HuH-7 (cell line): ENCODE data around the gene GJC3.
"Not testable (repeated sequence)": the region's sequence is repeated elsewhere in the genome, so short reads cannot be mapped to it uniquely, and the experiment has no call there.

ENCODE experiments used
- DNase-seq: peaks from one replicate; pipeline ENCODE4 v3.0.0; 2011; ENCODE audit warnings: low spot score

Gene GJC3

DNA sequence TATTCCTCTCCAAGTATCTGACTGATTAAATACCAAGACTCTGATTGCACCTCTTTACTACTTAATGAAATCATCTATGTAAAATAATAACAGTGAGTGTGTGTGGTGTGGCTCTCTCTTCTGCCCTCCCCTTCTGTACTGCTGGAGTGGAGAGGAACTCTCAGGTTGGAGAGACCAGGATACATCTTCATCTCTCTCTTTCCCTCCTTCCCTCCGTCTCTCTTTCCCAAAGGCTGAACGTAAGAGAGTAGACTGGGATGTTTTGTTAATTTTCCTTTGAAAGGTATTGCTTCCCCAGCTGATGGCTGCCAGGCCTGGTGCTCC, 272 bp upstream of the GJC3 start:
- no peak for DNase-seq

DNA sequence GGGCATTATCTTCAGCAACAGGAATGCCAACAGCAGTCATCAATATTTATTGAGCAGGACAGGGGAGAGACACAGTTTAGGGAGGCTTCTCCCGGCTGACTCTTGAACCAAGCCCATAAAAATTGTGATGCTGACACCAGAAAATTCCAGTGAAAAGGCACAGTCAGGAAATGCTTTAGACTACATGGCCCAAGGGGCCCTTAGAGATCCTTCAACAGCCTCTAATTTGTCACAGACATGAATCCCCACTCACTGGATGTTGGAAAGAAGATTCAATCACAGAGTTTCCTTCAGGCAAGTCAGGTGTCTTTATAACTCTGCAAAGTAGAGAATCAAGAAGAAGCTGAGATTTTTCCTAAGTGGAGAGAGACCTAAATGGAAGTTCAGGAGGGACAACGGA, 1.2 kb downstream of the GJC3 start:
- DNase-seq = no peak

DNA sequence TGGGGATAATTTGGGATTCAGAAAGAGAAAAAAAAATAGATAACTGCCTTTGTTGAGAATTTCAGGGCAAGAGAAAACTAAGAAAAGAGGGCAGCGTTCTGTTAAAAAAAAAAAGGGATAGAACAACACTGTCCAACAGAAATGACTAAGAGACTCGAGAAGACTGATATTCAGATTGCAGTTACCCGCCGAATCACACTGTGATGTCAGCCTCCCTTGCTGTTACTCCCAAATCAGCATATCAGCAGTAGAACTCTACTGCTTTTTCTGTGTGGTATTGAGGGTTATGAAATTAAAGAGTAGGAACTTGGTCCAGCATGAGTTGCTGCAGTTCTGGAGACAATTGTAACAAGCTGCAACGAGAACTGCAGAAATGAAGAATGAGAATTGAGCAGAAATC, 1.9 kb downstream of the GJC3 start:
- DNase-seq = no peak

DNA sequence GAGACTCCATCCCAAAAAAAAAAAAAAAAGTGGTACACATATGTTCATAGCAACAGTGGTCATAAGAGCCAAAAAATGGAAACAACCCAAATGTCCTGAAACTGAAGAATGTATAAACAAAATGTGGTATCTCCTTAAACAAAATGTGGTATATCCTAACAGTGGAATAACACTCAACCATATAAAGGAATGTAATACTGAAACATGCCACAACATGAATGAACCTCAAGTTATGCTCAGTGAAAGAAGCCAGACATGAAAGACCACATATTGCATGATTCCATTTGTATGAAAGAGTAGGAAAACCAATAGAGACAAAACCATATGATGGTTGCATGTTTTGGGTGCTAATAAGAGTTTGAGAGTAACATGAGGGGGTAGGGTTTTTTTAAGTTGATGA, 3.1 kb downstream of the GJC3 start:
- no peak for DNase-seq

DNA sequence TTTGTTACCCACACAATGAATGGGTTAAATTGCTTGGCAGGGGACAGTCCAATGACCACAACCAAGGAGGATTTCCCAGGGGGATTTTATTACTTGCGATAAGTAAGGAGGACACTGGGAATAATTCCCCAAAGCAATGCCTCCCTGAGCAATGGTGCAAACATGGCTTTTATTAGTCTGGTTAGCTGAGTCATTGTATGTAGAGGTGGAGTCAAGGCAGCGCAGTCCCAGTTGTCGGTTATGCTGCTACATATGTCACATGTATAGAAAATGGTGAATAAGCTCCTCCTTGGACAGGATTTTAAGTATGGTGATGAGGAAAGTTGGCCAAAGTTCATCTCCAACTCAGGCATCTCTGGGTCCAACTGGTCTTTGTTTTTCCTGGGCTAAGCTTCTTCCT, 6.2 kb downstream of the GJC3 start:
- no peak for DNase-seq

DNA sequence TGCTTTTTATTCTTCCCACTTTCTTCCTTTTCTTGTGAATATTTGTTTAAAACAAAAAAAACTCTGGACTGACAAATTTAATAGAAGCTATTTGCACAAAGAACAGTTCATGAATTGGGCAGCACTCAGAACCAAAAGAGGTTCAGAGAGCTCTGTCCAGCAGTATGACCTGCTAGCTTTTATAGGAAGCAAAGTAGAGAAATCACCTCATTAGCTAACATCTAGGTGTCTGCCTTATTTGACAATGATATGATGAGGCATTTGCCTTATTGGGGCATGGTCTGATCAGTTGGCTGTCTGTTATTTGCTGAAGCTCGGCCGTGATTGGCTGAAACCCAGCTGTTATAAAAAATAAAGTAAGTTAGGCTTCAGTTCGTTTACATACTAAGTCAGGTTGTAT, 9.3 kb downstream of the GJC3 start:
- DNase-seq = no peak

DNA sequence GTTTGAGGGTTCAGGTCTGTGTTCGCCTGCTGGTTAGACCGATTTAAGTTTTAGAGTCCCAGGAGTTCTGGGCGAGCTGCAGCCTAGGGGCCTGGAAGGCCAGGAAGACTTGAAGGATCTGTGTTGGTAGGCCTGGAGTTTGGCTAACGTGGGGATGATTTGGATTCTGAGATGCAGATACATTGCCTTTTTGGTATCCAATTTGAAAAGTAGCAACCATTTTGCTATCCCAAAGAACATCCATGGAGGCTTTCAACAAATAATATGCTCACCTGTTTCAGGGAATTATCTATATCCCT, 9.7 kb downstream of the GJC3 start:
- no peak for DNase-seq

DNA sequence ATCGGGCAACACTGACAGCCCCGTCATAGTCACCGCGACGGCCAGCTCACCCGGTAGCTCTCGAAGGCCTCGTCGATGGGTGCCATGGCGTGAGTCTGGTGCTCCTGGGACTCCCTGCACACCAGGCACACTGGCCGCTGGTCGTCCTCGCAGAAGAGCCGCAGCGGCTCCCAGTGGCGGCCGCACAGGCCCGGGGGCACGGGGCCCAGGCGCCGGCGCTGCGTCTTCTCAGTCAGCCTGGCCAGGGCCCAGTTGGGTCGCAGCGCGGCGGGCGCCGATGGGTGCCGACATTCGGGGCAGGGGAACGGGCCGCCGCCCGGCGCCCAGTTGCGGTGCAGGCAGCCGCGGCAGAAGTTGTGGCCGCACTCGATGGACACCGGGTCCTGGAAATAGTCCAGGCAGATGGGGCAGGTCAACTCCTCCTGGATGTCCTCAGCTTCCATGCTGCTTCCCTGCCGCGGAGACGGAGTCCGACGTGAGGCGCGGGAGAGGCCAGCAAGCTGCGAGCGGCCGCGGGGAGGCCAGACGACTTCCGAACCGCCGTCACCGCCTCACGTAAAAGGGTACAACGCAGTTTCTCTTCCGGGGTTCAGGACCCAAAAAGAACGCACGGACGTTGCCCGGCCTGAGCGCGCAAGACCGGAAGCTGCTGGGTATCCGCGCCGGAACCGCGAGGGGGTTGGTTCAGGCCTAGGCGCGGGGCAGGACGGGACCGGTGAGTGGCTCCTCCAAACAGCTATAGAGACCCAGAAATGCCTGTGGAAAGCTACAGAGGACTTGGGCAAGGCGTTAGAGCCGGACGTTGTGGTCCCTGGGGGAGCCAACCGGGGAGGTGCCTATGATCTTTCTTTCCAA, 10.2 kb downstream of the GJC3 start, which contains the start of gene TRIM4:
Gene TRIM4, minus strand, starts transcription at position 572 of the 855 bp plus-strand sequence. Its CDS starts 129 bp downstream, at position 443.
- DNase-seq = peak; percentile 94

DNA sequence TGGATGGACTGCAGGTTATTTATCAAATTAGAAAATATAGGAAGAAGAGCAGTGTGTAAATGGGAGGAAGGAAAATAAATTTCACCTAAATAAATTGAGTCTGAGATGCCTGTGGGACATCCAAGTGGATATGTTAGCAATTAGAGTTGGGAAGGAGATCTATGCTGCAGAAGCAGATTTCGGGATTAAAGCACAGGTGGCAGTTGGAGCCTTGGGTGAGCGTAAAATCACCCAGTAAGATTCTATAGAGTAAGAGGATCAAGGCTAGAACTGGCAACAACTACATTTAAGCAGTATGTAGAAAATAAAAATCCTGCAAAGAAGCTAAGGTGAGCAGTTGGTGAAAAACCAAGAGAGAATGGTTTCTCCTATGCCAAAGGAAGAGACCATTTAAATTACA, 18.4 kb downstream of the GJC3 start:
- DNase-seq = no peak

DNA sequence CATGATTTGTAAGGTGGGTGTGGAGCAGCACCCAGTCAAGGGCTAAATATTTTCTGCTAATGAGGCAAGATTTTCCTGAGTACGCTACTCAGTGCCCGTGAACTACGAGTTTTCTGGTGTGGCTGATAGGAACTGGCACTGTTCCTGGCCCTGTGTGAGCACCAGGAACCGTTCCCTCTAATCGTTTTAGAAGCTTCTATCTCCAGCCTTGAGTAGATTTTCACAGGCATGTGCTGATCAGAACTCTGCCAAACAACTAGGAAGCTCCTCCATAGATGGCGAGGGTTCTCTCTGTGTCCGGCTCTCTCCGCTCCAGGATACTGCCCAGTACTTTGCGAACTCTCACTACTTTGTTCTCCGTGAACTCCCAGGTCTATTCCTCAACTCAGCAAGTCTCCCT, 27.8 kb downstream of the GJC3 start:
- no peak for DNase-seq

DNA sequence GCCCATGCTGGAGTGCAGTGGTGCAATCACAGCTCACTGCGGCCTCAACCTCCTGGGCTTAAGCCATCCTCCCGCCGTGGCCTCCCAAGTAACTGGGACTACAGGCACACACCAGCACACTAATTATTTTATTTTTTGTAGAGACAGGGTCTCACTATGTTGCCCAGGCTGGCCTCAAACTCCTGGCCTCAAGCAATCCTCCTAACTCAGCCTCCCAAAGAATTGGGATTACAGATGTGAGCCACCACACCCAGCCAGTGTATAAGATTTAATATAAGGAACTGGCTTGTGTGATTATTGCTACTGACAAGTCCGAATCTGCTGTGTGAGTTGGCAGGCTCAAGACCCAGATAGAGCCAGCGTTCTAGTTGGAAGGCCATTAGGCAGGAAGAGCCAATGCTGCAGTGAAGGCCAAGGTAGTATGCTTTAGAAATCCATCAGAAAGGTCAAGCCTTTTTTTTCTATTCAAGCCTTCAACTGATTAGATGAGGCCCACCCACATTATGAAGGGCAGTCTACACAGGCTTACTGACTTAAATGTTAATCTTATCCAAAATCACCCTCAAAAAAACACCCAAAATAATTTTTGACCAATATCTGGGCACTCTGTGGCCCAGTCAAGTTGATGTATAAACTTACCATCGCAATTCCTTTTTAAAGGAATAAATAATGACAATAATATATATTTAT, 29.4 kb downstream of the GJC3 start:
- no peak for DNase-seq

DNA sequence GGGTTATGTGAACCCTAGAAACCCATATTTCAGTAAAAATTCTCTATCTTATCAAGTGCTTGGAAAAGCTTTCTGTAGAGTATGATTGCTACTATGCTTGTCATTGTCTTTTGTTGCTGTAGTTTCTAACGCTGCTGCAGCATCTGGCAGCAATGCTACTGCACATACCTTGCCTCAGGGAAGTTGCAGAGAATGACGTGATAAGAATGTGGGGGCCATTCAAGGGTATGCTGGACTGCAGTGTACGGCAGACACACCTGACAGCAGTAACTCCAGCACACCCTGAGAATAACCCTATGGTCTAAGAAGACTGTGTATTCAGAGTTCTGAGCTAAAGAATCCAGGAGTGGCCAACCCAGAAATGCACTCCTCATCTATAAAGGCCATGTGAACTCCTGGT, 30.6 kb downstream of the GJC3 start:
- DNase-seq = no peak

DNA sequence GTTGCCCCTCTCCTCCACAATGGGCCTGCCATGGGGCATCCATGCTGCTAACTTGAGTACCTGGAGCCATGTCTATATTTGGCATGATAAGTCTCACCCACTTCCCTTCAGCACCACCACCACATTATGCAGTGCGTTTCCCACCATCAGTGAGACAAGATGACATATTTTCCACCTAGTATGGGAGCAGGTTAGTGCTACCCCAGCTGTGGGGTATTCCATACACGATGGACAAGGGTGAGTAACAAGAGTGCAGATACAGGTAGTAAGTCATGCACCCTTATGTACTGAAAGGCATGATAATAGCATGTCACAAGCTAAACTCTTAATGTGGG, 31.4 kb downstream of the GJC3 start:
- no peak for DNase-seq

DNA sequence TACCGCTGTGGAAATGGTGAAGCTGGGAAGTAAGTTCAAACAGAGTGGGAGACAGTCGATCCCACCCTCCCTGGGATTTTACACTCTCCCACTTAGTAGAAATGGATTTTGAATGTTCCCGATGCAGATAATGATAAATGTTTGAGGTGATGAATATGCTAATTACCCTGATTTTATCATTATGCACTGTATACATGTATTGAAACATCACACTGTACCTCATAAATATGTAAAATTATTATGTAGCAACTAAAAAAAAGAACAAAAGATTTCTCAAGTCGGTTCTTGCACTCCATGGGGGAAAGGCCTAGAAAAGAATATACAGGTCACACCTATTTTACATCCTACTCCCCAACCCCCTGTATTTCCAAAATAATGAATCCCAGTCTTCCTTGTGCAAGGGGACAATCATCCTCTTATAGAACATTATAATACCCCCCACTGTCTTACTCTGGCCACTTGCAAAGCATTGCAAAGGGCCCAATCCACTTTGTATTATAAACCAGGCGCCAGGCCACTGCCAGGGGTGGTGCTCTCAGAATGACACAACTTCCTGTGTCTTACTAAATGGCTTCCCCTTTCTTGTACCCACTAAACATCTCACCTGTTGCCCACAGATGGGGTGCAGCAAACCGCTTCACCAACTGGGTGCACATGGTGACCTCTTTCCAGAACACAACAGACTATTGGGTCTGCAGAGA, 31.9 kb downstream of the GJC3 start:
- DNase-seq = no peak

DNA sequence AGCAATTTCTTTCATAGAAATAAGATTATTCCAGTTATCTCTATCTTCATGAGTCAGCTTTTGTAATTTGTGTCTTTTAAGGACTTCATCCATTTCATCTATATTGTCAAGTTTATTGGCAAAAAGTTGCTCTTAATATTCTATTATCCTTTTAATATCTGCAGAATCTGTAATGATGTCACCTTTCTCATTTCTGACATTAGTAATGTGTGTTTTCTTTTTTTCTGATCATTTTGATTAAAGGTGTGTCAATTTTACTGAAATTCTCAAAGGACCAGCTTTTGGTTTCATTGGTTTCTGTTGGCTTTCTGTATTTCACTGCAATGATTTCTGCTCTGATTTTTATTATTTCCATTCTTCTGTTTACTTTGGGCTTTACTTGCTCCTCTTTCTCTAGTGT, 34.7 kb downstream of the GJC3 start:
- DNase-seq = no peak

DNA sequence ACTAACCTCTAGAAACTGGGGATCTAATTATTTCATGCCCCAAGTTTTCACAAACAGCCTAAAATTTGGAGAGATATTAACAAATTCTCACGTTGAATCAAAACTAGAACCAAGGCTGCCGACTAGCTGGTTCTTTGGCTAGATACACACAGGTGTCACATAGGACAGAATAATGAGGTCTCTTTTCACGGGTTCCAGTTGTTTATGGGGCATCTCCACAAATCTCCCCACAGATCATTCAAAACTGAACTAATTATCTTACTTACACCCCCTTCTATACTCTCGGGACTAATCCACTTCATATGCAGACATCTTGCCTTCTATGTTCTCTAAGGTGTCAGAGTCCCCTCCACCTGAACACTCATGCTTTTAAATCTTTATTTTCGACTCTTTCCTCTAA, 36.1 kb downstream of the GJC3 start:
- DNase-seq = no peak

DNA sequence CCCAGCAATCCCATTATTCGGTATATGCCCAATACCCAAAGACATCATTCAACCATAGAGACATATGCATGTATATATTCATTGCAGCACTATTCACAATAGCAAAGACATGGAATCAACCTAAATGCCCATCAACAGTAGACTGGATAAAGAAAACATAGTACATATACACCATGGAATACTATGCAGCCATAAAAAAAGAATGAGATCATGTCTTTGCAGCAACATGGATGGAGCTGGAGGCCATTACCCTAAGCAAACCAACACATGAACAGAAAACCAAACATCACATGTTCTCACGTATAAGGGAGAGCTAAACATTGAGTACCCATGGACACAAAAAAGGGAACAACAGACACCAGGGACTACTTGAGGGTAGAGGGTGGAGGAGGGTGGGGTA, 39.1 kb downstream of the GJC3 start:
- not testable (repeated sequence) for DNase-seq

DNA sequence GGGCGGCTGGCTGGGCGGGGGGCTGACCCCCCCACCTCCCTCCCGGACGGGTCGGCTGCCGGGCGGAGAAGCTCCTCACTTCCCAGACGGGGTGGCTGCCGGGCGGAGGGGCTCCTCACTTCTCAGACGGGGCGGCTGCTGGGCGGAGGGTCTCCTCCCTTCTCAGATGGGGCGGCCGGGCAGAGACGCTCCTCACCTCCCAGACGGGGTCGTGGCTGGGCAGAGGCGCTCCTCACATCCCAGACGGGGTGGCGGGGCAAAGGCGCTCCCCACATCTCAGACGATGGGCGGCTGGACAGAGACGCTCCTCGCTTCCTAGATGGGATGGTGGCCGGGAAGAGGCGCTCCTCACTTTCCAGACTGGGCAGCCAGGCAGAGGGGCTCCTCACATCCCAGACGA, 41.1 kb downstream of the GJC3 start:
- DNase-seq = not testable (repeated sequence)

DNA sequence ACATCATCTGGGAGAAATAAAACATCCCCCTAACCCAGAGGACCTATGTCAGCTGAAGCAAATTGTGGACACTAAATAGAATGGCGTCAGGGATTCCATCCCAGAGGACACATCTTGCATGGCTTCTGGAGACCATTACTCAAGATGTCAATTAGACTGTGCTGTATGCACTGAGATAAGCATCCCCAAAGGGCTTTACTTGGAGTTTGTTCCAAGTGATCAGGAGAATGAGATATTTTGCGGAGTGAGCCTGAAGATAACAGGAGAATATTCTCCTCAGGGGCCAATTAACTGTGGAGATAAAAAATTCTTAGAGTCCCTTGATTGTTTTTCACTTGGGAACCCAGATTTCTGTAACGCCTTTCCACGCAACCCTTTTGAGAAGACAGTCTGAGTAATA, 48.0 kb downstream of the GJC3 start:
- no peak for DNase-seq

DNA sequence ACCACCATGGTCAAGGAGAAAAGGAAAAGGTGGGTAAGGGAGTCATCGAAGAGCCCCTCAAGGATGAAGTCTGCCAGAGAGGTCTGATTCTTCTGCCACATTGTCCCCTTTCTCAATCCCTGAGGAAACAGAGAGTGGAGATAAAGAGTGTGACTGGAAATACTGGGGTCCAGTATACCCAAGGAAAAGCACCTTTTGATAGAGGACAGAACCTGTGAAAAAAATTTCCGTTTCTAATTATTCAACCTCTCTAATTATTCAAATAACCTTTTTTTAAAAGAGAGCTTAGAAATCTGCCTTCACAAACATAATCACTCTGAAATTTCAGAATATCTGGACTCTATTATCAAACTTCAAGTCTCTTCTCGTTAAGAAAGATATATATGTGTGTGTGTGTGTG, 52.5 kb downstream of the GJC3 start, which contains the start of gene OR2AE1:
Gene OR2AE1, minus strand, starts transcription at position 101 of the 400 bp plus-strand sequence. Its CDS starts 0 bp downstream, at position 101.
- DNase-seq = no peak

DNA sequence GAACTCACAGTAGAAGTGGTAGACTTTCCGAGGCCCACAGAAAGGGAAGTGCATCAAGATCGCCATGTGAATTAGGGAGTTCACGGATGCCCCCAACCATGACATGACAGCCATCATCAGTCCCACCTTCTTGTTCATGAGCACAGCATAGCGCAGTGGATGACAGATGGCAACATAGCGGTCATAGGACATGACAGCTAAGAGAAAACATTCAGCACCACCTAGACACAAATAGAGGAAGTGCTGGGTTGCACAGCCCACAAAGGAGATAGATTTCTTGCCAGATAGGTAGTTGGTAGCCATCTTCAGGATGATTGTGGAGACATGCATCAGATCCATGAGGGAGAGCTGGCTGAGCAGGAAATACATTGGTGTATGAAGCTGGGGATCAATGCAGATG, 52.9 kb downstream of the GJC3 start:
- DNase-seq = no peak
